ENCODE data around the gene ULK4.

DNA sequence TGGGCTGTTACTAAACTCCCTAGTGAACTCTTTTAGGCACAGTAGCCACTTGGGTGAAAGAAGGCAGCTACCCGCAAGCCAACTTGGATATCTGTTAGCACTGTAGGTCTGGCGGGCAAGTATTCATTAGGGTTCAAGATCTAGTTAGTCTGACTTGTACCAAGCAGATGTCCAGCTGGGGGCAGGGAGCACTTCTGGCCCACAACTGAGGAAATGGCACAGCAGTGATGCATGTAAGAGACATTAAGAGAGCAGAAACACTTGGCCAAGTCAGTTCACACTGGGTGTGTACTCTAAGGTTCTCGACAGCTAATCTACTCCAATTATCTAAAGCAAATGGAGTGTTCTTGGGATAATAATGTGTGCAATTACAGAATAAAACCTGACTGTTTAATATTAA lies 630.9 kb downstream of the ULK4 start:
- TF ChIP-seq, protein P1, sequence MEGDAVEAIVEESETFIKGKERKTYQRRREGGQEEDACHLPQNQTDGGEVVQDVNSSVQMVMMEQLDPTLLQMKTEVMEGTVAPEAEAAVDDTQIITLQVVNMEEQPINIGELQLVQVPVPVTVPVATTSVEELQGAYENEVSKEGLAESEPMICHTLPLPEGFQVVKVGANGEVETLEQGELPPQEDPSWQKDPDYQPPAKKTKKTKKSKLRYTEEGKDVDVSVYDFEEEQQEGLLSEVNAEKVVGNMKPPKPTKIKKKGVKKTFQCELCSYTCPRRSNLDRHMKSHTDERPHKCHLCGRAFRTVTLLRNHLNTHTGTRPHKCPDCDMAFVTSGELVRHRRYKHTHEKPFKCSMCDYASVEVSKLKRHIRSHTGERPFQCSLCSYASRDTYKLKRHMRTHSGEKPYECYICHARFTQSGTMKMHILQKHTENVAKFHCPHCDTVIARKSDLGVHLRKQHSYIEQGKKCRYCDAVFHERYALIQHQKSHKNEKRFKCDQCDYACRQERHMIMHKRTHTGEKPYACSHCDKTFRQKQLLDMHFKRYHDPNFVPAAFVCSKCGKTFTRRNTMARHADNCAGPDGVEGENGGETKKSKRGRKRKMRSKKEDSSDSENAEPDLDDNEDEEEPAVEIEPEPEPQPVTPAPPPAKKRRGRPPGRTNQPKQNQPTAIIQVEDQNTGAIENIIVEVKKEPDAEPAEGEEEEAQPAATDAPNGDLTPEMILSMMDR (IDR thresholded peaks at IDR 0.05; ENCODE audit: borderline replicate concordance, extremely low read depth, low read length, poor library complexity, severe bottlenecking) = no peak
- no peak for TF ChIP-seq EZH2 (IDR thresholded peaks at IDR 0.05; ENCODE audit: borderline replicate concordance, low read depth, low read length, severe bottlenecking)

All from DND-41 (cell line).